ENCODE data around the gene SLC25A10. TPM values are rescaled to one million over a fixed set of nuclear protein-coding genes. Genes with fewer than 3 reads are reported as not detected.

Gene SLC25A10
- total RNA-seq, 1 experiment from 2014 or later: 117 TPM

DNA sequence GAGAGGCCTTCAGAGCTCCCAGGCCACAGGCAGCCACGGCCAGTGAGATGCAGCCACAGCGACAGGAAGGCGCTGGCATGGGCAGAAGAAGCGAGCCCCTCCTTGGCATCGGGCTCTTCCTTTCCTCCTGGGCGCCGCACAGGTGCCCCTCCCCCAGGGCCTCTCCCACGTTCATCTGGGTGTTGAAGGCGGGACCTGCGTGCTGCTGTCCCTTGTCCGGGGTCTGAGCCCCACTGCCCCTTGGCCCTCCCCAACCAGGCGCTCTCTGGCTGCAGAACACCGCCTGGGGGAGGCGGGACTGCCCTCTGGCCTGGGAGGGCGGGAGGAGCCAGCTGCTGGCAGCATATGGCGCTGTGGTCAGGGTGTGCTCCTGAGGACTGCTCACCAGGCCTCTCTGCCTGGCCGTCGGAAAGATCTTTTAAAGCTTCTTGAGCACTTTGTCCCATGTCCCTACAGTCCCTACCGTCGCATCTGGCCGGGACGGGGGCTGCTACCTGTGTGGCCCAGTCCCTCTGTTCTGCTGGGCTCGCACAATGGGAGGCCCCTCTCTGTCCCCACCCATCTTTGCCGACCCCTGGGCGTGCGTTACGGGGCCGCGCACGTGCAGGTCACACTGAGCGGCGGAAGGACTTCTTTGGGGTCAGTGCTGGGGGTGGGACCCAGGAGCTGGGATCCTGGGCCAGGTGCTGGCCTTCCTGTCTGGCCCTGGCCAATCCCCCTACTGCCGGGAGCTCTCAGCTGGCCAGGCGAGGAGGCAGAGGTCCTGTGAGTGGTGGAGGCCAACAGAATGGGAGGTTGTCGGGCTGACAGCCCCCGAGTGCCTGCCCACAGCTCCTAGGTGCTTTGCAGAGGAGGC, 1.7 kb downstream of the SLC25A10 start:
- H3K9me3 ChIP-seq (ENCODE audit: low read length): no peaks in the 10 kb centered on the region

DNA sequence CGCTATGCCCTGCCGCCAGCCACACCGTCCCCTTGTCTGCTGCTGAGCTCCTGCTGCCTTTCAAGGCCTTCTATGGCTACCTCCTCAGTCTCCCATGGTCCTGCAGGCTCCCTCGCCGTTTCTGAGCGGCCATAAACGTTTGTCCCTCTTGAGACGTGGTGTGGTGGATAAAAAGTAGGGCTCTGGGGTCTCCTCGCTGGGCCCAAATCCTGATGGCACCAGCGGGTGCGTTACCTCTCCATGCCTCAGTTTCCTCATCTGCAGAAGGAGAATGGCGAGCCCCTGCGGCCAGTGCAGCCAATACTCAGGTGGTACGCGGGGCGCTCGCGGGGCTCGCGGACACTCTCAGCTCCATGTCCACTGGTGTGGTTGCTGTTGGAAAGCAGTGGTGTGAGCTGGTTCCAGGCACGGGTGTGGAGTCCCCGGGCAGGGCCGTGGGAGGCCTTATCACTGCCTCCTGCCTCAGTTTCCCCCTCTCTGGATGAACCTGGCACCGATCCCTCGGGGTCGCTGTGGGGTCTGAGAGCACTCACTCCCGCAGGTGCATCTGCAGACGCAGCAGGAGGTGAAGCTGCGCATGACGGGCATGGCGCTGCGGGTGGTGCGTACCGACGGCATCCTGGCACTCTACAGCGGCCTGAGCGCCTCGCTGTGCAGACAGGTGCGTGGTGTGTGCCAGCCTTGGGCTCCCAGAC, 2.5 kb downstream of the SLC25A10 start:
- peaks cover 33% of the 10 kb centered on the region for H3K79me2 ChIP-seq (ENCODE audit: low read length)
- intact Hi-C loops (cut with micrococcal nuclease): no loop called here
- no peak for DNase-seq
- BruUV-seq (replicated peaks): no TSS peak
- CTCF ChIA-PET: no interaction called here
- TF ChIP-seq EZH2phosphoT487 (IDR thresholded peaks at IDR 0.05; ENCODE audit: borderline replicate concordance, low read length): no peak
- TF ChIP-seq EZH2 (IDR thresholded peaks at IDR 0.05; ENCODE audit: low read length, unreplicated experiment): no peak
- TF ChIP-seq, protein P1, sequence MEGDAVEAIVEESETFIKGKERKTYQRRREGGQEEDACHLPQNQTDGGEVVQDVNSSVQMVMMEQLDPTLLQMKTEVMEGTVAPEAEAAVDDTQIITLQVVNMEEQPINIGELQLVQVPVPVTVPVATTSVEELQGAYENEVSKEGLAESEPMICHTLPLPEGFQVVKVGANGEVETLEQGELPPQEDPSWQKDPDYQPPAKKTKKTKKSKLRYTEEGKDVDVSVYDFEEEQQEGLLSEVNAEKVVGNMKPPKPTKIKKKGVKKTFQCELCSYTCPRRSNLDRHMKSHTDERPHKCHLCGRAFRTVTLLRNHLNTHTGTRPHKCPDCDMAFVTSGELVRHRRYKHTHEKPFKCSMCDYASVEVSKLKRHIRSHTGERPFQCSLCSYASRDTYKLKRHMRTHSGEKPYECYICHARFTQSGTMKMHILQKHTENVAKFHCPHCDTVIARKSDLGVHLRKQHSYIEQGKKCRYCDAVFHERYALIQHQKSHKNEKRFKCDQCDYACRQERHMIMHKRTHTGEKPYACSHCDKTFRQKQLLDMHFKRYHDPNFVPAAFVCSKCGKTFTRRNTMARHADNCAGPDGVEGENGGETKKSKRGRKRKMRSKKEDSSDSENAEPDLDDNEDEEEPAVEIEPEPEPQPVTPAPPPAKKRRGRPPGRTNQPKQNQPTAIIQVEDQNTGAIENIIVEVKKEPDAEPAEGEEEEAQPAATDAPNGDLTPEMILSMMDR (conservative IDR thresholded peaks at IDR 0.05; ENCODE audit: low read depth, low read length): no peak
- H3K36me3 ChIP-seq (ENCODE audit: low read depth, low read length): peaks cover 6% of the 10 kb centered on the region; the same call in 1 of the 2 replicates
- no peak overlapping the region for H3K27ac ChIP-seq (ENCODE audit: low read length)
- no peak overlapping the region for H3K9ac ChIP-seq (ENCODE audit: low read length)
- H3K4me2 ChIP-seq (ENCODE audit: low read length): peak overlapping the region; percentile 99
- no peak for ATAC-seq
- peaks cover 37% of the 10 kb centered on the region for H3K4me1 ChIP-seq (ENCODE audit: insufficient read depth, low read length)
- no peaks in the 10 kb centered on the region for H3K9me3 ChIP-seq (ENCODE audit: low read length)
- no peaks in the 10 kb centered on the region for H4K20me1 ChIP-seq (ENCODE audit: low read length)
- no peaks in the 10 kb centered on the region for H3K27me3 ChIP-seq (ENCODE audit: low read length)
- no peak overlapping the region for H2AFZ ChIP-seq (ENCODE audit: low read length)
- H3K4me3 ChIP-seq (ENCODE audit: low read length): peak overlapping the region; percentile 89; the same call in 1 of the 2 replicates
- POLR2A ChIA-PET (ENCODE audit: unreplicated experiment): no interaction called here
- H3F3A ChIP-seq (ENCODE audit: low read length, unreplicated experiment): peaks cover 8% of the 10 kb centered on the region
- no peaks in the 10 kb centered on the region for H3K9me2 ChIP-seq (replicated peaks; ENCODE audit: low read length)

More for the DNA sequence above, 1.7 kb downstream of the SLC25A10 start:
- H3F3A ChIP-seq (ENCODE audit: low read length, unreplicated experiment): peaks cover 8% of the 10 kb centered on the region
- H3K4me2 ChIP-seq (ENCODE audit: low read length): peak overlapping the region; percentile 99
- intact Hi-C loops (cut with micrococcal nuclease): no loop called here
- BruUV-seq (replicated peaks): no TSS peak
- 0 out of 2 replicates have a peak overlapping the region, but pooled peaks have one; percentile 21 for H2AFZ ChIP-seq (ENCODE audit: low read length)
- peak; percentile 48 for DNase-seq
- peak overlapping the region; percentile 15 for H3K27ac ChIP-seq (ENCODE audit: low read length)
- peaks cover 33% of the 10 kb centered on the region for H3K79me2 ChIP-seq (ENCODE audit: low read length)
- peak overlapping the region; percentile 77 for H3K9ac ChIP-seq (ENCODE audit: low read length)
- POLR2A ChIA-PET (ENCODE audit: unreplicated experiment): interaction anchor here (0.6 to 1.0 kb wide), 2 partner anchors 10 to 24 kb away, joined by 10 to 16 read pairs; no protein-coding TSS in a partner anchor
- H3K4me3 ChIP-seq (ENCODE audit: low read length): peak overlapping the region; percentile 89
- H3K36me3 ChIP-seq (ENCODE audit: low read depth, low read length): peaks cover 6% of the 10 kb centered on the region; the same call in 1 of the 2 replicates
- ATAC-seq: peak; percentile 19
- H3K4me1 ChIP-seq (ENCODE audit: insufficient read depth, low read length): peaks cover 37% of the 10 kb centered on the region
- no peaks in the 10 kb centered on the region for H3K27me3 ChIP-seq (ENCODE audit: low read length)
- no peaks in the 10 kb centered on the region for H4K20me1 ChIP-seq (ENCODE audit: low read length)
- CTCF ChIA-PET: interaction anchor here (0.6 to 0.7 kb wide), 3 partner anchors 14 to 156 kb away, joined by 6 to 9 read pairs (median 6); no protein-coding TSS in a partner anchor
- TF ChIP-seq EZH2phosphoT487 (IDR thresholded peaks at IDR 0.05; ENCODE audit: borderline replicate concordance, low read length) (no peak), EZH2 (IDR thresholded peaks at IDR 0.05; ENCODE audit: low read length, unreplicated experiment) (no peak)
- TF ChIP-seq, protein P1 (conservative IDR thresholded peaks at IDR 0.05; ENCODE audit: low read depth, low read length): no peak
- no peaks in the 10 kb centered on the region for H3K9me2 ChIP-seq (replicated peaks; ENCODE audit: low read length)

All from PC-3 (cell line).